UCSD-AML1 (cell line): ENCODE measurements around the gene SIK1.
"Not testable (repeated sequence)": the region's sequence is repeated elsewhere in the genome, so short reads cannot be mapped to it uniquely, and the experiment has no call there.

Experiments
- DNase-seq: peaks from one replicate; lab custom pipeline; 2025; ENCODE audit not compliant: unreplicated experiment; lab: John Stamatoyannopoulos, UW

The SIK1 gene

GRCh38 chr21:43440835-43441727 lies 14.2 kb upstream of the SIK1 start:
- DNase-seq = not testable (repeated sequence)

- DNase-seq = not testable (repeated sequence)
Observed at GRCh38 chr21:43439316-43440075, 12.6 kb upstream of the SIK1 start.

GRCh38 chr21:43436272-43436671 lies 9.3 kb upstream of the SIK1 start:
- not testable (repeated sequence) for DNase-seq

GRCh38 chr21:43433340-43434136 lies 6.6 kb upstream of the SIK1 start:
- not testable (repeated sequence) for DNase-seq

- DNase-seq = not testable (repeated sequence)
Observed at GRCh38 chr21:43430830-43431416, 4.0 kb upstream of the SIK1 start.

- DNase-seq = not testable (repeated sequence)
Observed at GRCh38 chr21:43428964-43429363, 2.0 kb upstream of the SIK1 start.

- DNase-seq = not testable (repeated sequence)
Observed at GRCh38 chr21:43427242-43427559, 270 bp upstream of the SIK1 start.

GRCh38 chr21:43426004-43426403 lies 927 bp downstream of the SIK1 start:
- DNase-seq = not testable (repeated sequence)

GRCh38 chr21:43419475-43419874 lies 7.5 kb downstream of the SIK1 start:
- not testable (repeated sequence) for DNase-seq

- DNase-seq = not testable (repeated sequence)
Observed at GRCh38 chr21:43414576-43414975, 12.4 kb downstream of the SIK1 start.

- DNase-seq = not testable (repeated sequence)
Observed at GRCh38 chr21:43412020-43412788, 14.7 kb downstream of the SIK1 start.

- DNase-seq = not testable (repeated sequence)
Observed at GRCh38 chr21:43410456-43411068, 16.4 kb downstream of the SIK1 start.

- not testable (repeated sequence) for DNase-seq
Observed at GRCh38 chr21:43407139-43407538, 19.8 kb downstream of the SIK1 start.

- DNase-seq = not testable (repeated sequence)
Observed at GRCh38 chr21:43404450-43404849, 22.5 kb downstream of the SIK1 start.

GRCh38 chr21:43403651-43404430 lies 23.1 kb downstream of the SIK1 start:
- not testable (repeated sequence) for DNase-seq

GRCh38 chr21:43401125-43401524 lies 25.8 kb downstream of the SIK1 start:
- not testable (repeated sequence) for DNase-seq

GRCh38 chr21:43399595-43400015 lies 27.3 kb downstream of the SIK1 start:
- not testable (repeated sequence) for DNase-seq

- DNase-seq = not testable (repeated sequence)
Observed at GRCh38 chr21:43399136-43399535, 27.8 kb downstream of the SIK1 start.

- DNase-seq = not testable (repeated sequence)
Observed at GRCh38 chr21:43398533-43398932, 28.4 kb downstream of the SIK1 start.
